ENCODE results near the gene TSPY3.
"Not testable (repeated sequence)": the region's sequence is repeated elsewhere in the genome, so short reads cannot be mapped to it uniquely, and the experiment has no call there.

TSPY3 gene

DNA sequence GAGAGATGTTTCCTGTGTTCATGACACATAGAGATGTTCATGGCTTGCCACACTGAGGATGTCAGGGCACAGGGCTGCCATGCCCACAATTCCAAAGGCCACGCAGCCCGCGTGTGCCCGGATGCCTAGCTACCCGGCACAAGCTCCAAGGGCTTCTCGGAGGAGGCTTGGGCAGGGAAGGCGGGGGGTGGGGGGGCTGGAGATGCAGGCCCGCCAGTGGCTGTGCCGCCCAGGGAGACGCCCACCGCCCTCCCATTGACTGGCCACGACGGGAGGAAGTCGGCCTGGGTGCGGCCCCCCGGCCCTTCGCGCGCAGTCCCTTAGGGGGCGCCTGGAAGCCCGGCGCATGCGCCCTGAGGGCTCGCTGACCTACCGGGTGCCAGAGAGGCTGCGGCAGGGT, at the start of gene TSPY3:
TSS of gene TSPY3 (plus strand) at position 301 of the 400 bp plus-strand sequence. CDS start at position 347, 46 bp downstream.
- in situ Hi-C loops (cut with HindIII; ENCODE audit: low sequenced_read_pairs): not testable (repeated sequence)

GRCh38 chrY:9357497-9357896, 40.7 kb upstream of the TSPY3 start, which contains the start of gene TSPY8:
TSPY8 (plus strand) TSS chrY:9357797; CDS start chrY:9357843, 46 bp downstream.
- H3K4me3 ChIP-seq (ENCODE audit: low read depth, low read length); in situ Hi-C loops (cut with HindIII; ENCODE audit: low sequenced_read_pairs); DNase-seq (ENCODE audit: low read depth): not testable (repeated sequence)

More for the DNA sequence above, at the start of gene TSPY3:
- not testable (repeated sequence) for H3K4me3 ChIP-seq (ENCODE audit: low read depth, low read length); DNase-seq (ENCODE audit: low read depth)

DNA sequence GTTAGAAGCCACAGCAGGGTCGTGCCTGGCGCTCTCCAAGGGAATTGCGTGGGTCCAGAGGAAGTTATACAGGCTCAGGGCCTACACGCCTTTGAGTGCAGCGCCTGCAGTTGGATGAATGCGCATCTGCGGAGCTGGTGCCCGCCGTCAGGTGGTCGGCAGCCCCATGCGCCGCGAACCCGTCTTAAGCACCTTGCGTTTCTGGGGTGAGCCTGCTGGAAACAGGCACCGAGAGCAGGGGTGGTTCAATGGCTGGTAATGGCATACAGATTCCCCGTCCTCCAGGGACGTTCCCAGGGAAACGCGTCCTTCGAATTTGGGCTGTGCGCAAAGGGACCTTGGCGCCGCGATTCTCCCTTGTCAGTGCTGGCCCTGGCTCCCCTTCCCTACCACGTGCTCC, 1.7 kb upstream of the TSPY3 start:
- in situ Hi-C loops (cut with HindIII; ENCODE audit: low sequenced_read_pairs); DNase-seq (ENCODE audit: low read depth); H3K4me3 ChIP-seq (ENCODE audit: low read depth, low read length): not testable (repeated sequence)
